ENCODE data around the gene OPALIN.

Gene OPALIN

GRCh38 chr10:96342402-96342801 is 16.4 kb downstream of the OPALIN start:
- TF ChIP-seq, protein P1, sequence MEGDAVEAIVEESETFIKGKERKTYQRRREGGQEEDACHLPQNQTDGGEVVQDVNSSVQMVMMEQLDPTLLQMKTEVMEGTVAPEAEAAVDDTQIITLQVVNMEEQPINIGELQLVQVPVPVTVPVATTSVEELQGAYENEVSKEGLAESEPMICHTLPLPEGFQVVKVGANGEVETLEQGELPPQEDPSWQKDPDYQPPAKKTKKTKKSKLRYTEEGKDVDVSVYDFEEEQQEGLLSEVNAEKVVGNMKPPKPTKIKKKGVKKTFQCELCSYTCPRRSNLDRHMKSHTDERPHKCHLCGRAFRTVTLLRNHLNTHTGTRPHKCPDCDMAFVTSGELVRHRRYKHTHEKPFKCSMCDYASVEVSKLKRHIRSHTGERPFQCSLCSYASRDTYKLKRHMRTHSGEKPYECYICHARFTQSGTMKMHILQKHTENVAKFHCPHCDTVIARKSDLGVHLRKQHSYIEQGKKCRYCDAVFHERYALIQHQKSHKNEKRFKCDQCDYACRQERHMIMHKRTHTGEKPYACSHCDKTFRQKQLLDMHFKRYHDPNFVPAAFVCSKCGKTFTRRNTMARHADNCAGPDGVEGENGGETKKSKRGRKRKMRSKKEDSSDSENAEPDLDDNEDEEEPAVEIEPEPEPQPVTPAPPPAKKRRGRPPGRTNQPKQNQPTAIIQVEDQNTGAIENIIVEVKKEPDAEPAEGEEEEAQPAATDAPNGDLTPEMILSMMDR (IDR thresholded peaks at IDR 0.05; ENCODE audit: insufficient read depth, low read length, poor library complexity, severe bottlenecking) = no peak
- no peak for DNase-seq (ENCODE audit: extremely low read depth, insufficient read length)
- Histone ChIP-seq H3K36me3 (ENCODE audit: control insufficient read depth, insufficient read depth, low read length) (no peaks in the 10 kb centered on the region), H3K4me3 (replicated peaks; ENCODE audit: low read depth, low read length) (no peak overlapping the region), H3K27me3 (replicated peaks; ENCODE audit: control insufficient read depth, insufficient read depth, low read length) (no peaks in the 10 kb centered on the region)

- Histone ChIP-seq H3K27me3 (replicated peaks; ENCODE audit: control insufficient read depth, insufficient read depth, low read length) (no peaks in the 10 kb centered on the region), H3K36me3 (ENCODE audit: control insufficient read depth, insufficient read depth, low read length) (no peaks in the 10 kb centered on the region), H3K4me3 (replicated peaks; ENCODE audit: low read depth, low read length) (no peak overlapping the region)
- DNase-seq (ENCODE audit: extremely low read depth, insufficient read length) = no peak
- TF ChIP-seq, protein P1 (IDR thresholded peaks at IDR 0.05; ENCODE audit: insufficient read depth, low read length, poor library complexity, severe bottlenecking) = no peak
These were observed 17.3 kb downstream of the OPALIN start for GRCh38 chr10:96341219-96342182.

- DNase-seq (ENCODE audit: extremely low read depth, insufficient read length) = no peak
- Histone ChIP-seq H3K36me3 (ENCODE audit: control insufficient read depth, insufficient read depth, low read length) (no peaks in the 10 kb centered on the region), H3K27me3 (replicated peaks; ENCODE audit: control insufficient read depth, insufficient read depth, low read length) (no peaks in the 10 kb centered on the region), H3K4me3 (replicated peaks; ENCODE audit: low read depth, low read length) (no peak overlapping the region)
- TF ChIP-seq, protein P1 (IDR thresholded peaks at IDR 0.05; ENCODE audit: insufficient read depth, low read length, poor library complexity, severe bottlenecking) = peak; percentile 86
These were observed 18.6 kb downstream of the OPALIN start for GRCh38 chr10:96339956-96340904.

DNA sequence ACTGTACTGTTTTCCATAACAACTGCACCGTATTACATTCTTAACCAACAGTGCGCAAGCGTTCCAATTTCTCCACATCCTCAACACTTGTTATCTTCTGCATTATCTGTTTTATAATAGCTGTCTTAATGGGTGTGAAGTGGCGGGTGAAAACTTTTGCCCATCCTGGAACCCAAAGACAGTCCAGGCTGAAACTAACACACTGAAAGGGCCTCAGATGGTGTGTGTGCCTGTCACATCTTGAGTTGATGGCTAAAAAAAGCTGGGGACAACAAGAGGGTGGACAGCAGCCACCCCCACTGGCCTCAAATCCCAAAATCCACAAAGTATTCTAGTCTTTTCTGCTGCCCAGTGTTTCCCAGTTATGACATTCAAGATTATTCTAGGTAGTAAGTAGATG is 19.4 kb downstream of the OPALIN start:
- Histone ChIP-seq H3K27me3 (replicated peaks; ENCODE audit: control insufficient read depth, insufficient read depth, low read length) (no peaks in the 10 kb centered on the region), H3K4me3 (replicated peaks; ENCODE audit: low read depth, low read length) (no peak overlapping the region), H3K36me3 (ENCODE audit: control insufficient read depth, insufficient read depth, low read length) (no peaks in the 10 kb centered on the region)
- TF ChIP-seq, protein P1 (IDR thresholded peaks at IDR 0.05; ENCODE audit: insufficient read depth, low read length, poor library complexity, severe bottlenecking) = no peak
- DNase-seq (ENCODE audit: extremely low read depth, insufficient read length) = no peak

- no peak for DNase-seq (ENCODE audit: extremely low read depth, insufficient read length)
- TF ChIP-seq, protein P1 (IDR thresholded peaks at IDR 0.05; ENCODE audit: insufficient read depth, low read length, poor library complexity, severe bottlenecking) = no peak
- Histone ChIP-seq H3K27me3 (replicated peaks; ENCODE audit: control insufficient read depth, insufficient read depth, low read length) (no peaks in the 10 kb centered on the region), H3K4me3 (replicated peaks; ENCODE audit: low read depth, low read length) (no peak overlapping the region), H3K36me3 (ENCODE audit: control insufficient read depth, insufficient read depth, low read length) (no peaks in the 10 kb centered on the region)
These were observed 20.4 kb downstream of the OPALIN start for GRCh38 chr10:96338279-96338925.

Data from GM06990 (cell line).